Measurements from ENCODE around the gene SNX9.
"Not testable (repeated sequence)": the region's sequence is repeated elsewhere in the genome, so short reads cannot be mapped to it uniquely, and the experiment has no call there.

Gene SNX9

GRCh38 chr6:157880534-157880933, 57.5 kb downstream of the SNX9 start:
- DNase-seq (ENCODE audit: low read depth in 2 of 3, low spot score in 1 of 3): no peak

GRCh38 chr6:157881342-157881741, 58.3 kb downstream of the SNX9 start:
- DNase-seq (ENCODE audit: low read depth in 2 of 3, low spot score in 1 of 3): no peak

- DNase-seq (ENCODE audit: low read depth in 2 of 3, low spot score in 1 of 3): no peak
Measured at GRCh38 chr6:157884756-157885155, 61.7 kb downstream of the SNX9 start.

GRCh38 chr6:157885211-157885788, 62.3 kb downstream of the SNX9 start:
- peak in 1 of 3 donors; percentile 57 for DNase-seq (ENCODE audit: low read depth in 2 of 3, low spot score in 1 of 3)

GRCh38 chr6:157885876-157886275, 62.8 kb downstream of the SNX9 start:
- peak in 1 of 3 donors; percentile 33 for DNase-seq (ENCODE audit: low read depth in 2 of 3, low spot score in 1 of 3)

- no peak for DNase-seq (ENCODE audit: low read depth in 2 of 3, low spot score in 1 of 3)
Measured at GRCh38 chr6:157887892-157888291, 64.8 kb downstream of the SNX9 start.

GRCh38 chr6:157891544-157892362, 68.7 kb downstream of the SNX9 start:
- no peak for DNase-seq (ENCODE audit: low read depth in 2 of 3, low spot score in 1 of 3)

GRCh38 chr6:157892363-157892877, 69.4 kb downstream of the SNX9 start:
- DNase-seq (ENCODE audit: low read depth in 2 of 3, low spot score in 1 of 3): no peak

- no peak for DNase-seq (ENCODE audit: low read depth in 2 of 3, low spot score in 1 of 3)
Measured at GRCh38 chr6:157893238-157893637, 70.2 kb downstream of the SNX9 start.

GRCh38 chr6:157895585-157895984, 72.5 kb downstream of the SNX9 start:
- no peak for DNase-seq (ENCODE audit: low read depth in 2 of 3, low spot score in 1 of 3)

- DNase-seq (ENCODE audit: low read depth in 2 of 3, low spot score in 1 of 3): no peak
Measured at GRCh38 chr6:157896932-157897331, 73.9 kb downstream of the SNX9 start.

GRCh38 chr6:157898169-157898568, 75.1 kb downstream of the SNX9 start:
- DNase-seq (ENCODE audit: low read depth in 2 of 3, low spot score in 1 of 3): no peak

- DNase-seq (ENCODE audit: low read depth in 2 of 3, low spot score in 1 of 3): no peak
Measured at GRCh38 chr6:157898640-157899039, 75.6 kb downstream of the SNX9 start.

GRCh38 chr6:157900262-157900661, 77.2 kb downstream of the SNX9 start:
- DNase-seq (ENCODE audit: low read depth in 2 of 3, low spot score in 1 of 3): not testable (repeated sequence)

- not testable (repeated sequence) for DNase-seq (ENCODE audit: low read depth in 2 of 3, low spot score in 1 of 3)
Measured at GRCh38 chr6:157900751-157901150, 77.7 kb downstream of the SNX9 start.

GRCh38 chr6:157904999-157905398, 82.0 kb downstream of the SNX9 start:
- DNase-seq (ENCODE audit: low read depth in 2 of 3, low spot score in 1 of 3): no peak

- no peak for DNase-seq (ENCODE audit: low read depth in 2 of 3, low spot score in 1 of 3)
Measured at GRCh38 chr6:157905590-157906342, 82.7 kb downstream of the SNX9 start.

- no peak for DNase-seq (ENCODE audit: low read depth in 2 of 3, low spot score in 1 of 3)
Measured at GRCh38 chr6:157906537-157907061, 83.6 kb downstream of the SNX9 start.

GRCh38 chr6:157907651-157908050, 84.6 kb downstream of the SNX9 start:
- no peak for DNase-seq (ENCODE audit: low read depth in 2 of 3, low spot score in 1 of 3)

- DNase-seq (ENCODE audit: low read depth in 2 of 3, low spot score in 1 of 3): no peak
Measured at GRCh38 chr6:157908369-157909281, 85.6 kb downstream of the SNX9 start.

Measured in stimulated activated CD4-positive, alpha-beta T cell treated with anti-CD3 and anti-CD28 coated beads, Interleukin-12 subunit alpha, Interleukin-12 subunit beta, amount 100 ng/mL, for 48 hours (primary cell).